ENCODE measurements around the gene ROCK2.

DNA sequence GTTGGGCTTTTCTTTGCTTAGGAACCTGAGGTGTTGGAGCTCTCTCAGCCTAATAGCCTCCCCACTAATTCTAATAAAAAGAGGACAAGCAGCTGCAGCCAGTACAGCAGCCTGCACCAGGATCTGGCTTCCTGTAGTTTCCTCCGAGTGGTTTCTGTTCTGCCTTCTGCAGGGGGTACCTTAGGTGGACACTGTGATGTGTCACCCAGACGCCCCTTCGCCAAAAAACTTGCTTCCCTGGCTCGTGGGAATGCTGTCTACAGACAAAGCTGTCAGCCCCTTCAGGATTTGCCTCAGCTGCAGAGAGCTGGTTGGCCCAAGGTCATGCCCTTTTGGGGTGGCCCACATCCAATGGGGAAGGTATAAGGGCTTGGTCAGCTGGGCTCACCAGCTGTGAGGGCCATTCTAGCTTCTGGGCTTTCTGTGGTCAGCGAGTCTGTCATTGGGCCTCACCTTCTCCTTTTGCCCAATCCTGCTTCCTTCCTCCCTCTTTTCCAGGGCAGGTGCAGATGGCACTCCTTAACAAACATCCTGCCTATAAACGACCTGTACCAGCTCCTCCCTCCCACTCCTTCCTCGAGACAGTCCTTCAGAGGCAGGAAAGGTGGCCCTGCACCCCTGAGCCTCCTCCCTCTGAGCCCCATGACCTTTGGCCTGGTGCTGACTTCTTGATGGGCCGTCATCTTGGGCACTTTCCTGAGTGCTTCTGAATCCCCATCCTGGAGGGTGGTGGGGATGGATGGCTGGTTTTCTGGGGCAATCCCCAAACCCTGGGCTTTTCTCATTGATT lies 44.0 kb upstream of the ROCK2 start:
- TF ChIP-seq, protein P1, sequence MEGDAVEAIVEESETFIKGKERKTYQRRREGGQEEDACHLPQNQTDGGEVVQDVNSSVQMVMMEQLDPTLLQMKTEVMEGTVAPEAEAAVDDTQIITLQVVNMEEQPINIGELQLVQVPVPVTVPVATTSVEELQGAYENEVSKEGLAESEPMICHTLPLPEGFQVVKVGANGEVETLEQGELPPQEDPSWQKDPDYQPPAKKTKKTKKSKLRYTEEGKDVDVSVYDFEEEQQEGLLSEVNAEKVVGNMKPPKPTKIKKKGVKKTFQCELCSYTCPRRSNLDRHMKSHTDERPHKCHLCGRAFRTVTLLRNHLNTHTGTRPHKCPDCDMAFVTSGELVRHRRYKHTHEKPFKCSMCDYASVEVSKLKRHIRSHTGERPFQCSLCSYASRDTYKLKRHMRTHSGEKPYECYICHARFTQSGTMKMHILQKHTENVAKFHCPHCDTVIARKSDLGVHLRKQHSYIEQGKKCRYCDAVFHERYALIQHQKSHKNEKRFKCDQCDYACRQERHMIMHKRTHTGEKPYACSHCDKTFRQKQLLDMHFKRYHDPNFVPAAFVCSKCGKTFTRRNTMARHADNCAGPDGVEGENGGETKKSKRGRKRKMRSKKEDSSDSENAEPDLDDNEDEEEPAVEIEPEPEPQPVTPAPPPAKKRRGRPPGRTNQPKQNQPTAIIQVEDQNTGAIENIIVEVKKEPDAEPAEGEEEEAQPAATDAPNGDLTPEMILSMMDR (conservative IDR thresholded peaks at IDR 0.05), result no peak
- TF ChIP-seq ZFX (IDR thresholded peaks at IDR 0.05), result no peak

All from C4-2B (cell line).